ENCODE data around the gene ZC3H6.

DNA sequence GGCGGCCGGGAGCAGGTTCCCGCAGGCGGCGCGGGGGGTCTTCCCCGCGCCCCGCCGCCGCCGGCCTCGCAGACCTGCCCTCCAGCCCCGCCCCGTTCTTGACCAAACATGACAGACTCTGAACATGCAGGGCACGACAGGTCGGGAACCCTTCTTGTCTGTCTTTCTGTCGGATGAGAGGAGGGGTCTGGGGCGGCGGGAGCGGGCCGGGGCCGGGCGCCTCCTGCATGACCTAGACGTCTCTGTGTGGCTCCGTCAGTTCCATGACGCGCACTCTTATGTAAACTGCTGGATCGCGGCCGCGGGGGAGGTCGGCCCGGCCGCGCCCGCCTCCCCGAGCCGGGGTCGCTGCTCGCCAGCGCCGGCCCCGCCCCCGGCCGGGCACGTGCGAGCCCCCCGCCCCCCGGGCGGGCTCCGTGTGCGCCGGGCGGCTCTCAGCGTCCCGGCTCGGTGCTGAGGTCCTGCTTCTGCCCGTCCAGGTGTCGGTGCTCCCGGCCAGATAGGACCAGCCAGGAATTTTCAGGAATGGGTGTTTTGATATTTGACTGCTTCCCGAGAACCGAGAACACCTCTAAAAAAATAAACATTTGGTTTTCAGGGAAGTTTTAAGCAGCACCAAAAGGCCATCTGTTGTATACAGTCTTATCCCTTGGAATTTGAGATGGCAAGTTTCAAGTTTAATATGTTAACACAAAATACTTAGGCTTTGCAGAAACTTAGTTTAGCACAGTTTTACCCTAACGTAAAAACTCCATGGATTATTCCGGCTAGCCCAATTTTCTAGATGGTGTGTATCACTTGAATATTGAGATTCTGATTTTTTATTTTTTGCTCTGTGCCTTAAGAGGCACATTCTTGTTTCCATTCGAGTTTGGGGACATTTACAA, 733 bp downstream of the ZC3H6 start:
- TF ChIP-seq POLR2AphosphoS5 (IDR thresholded peaks at IDR 0.05; ENCODE audit: borderline replicate concordance, low read depth, low read length), result peak; percentile 79
- TF ChIP-seq EZH2 (IDR thresholded peaks at IDR 0.05), result no peak
